D721Med (cell line): ENCODE measurements around the gene COL16A1.

Source experiments
- DNase-seq: peaks from one replicate; pipeline ENCODE4 v3.0.0; 2011; ENCODE audit warnings: low spot score; ENCODE audit not compliant: insufficient read length
- FAIRE-seq: peaks from 2 replicates; lab custom pipeline; 2011; peaks lifted over from hg19 to GRCh38; lab: Jason Lieb, UNC
- TF ChIP-seq, protein P1 (sequence below): IDR thresholded peaks from 2 replicates; pipeline ENCODE4 v1.5.1; 2012; ENCODE audit warnings: mild to moderate bottlenecking, control low read depth; ENCODE audit not compliant: insufficient read depth; ENCODE audit errors: missing control alignments

The COL16A1 gene

DNA sequence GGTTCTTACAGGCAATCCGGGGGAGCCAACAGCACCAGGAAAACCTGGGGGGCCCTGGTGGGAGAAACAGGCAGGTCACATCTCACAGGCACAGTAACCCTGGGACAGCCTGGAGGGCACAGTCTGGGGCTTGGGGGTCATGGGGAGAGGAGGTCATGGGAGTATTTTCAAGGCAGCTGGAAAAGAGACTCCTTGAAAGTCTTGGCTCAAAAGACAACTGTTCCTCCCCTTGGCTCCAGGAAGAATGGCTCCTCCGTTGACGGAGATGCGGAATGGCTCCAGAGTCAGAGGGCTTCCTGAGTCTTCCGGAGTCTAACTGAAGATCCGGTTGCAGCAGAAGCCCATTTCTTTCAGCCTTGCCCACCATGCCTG is 33.2 kb downstream of the COL16A1 start:
- FAIRE-seq: no peak
- TF ChIP-seq, protein P1, sequence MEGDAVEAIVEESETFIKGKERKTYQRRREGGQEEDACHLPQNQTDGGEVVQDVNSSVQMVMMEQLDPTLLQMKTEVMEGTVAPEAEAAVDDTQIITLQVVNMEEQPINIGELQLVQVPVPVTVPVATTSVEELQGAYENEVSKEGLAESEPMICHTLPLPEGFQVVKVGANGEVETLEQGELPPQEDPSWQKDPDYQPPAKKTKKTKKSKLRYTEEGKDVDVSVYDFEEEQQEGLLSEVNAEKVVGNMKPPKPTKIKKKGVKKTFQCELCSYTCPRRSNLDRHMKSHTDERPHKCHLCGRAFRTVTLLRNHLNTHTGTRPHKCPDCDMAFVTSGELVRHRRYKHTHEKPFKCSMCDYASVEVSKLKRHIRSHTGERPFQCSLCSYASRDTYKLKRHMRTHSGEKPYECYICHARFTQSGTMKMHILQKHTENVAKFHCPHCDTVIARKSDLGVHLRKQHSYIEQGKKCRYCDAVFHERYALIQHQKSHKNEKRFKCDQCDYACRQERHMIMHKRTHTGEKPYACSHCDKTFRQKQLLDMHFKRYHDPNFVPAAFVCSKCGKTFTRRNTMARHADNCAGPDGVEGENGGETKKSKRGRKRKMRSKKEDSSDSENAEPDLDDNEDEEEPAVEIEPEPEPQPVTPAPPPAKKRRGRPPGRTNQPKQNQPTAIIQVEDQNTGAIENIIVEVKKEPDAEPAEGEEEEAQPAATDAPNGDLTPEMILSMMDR: no peak
- no peak for DNase-seq

DNA sequence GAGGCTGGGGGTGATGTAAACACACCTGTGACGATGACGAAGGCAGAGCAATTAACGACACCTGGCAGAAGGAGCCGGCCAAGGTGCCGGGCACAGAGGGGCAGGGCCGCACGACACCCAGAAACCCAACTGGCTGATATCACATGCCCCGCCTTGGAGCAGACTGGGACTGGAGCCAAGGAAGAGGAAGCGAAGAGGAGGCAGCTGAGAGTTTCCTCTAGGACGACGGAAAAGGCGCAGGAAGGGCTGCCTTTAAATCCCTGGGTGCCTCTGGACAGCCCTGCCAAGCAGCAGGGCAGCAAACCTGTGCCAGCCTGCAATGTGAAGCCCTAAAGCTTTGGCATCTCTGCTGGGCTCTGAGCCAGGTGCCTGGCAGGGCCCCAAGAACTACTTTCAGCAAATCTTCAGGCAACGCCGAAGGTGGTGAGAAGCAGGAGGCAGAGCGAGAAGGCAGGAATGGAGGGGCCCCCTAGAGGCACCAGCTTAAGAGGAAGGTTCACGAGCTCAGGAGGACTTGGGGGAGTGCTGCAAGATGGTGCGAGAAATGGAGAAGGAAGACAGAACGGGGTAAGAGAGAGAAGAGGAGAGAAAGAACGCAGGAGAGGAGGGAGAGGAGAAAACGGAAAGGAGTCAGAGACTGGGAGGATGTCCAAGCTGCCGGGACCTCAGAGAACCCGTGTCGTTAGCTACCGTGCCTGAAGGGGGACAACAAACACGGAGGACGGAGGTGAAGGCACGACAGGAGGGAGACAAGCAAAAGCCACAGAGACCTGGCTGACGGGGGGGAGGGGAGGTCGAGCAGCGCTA is 33.8 kb downstream of the COL16A1 start:
- no peak for FAIRE-seq
- TF ChIP-seq, protein P1: peak; percentile 46
- no peak for DNase-seq

DNA sequence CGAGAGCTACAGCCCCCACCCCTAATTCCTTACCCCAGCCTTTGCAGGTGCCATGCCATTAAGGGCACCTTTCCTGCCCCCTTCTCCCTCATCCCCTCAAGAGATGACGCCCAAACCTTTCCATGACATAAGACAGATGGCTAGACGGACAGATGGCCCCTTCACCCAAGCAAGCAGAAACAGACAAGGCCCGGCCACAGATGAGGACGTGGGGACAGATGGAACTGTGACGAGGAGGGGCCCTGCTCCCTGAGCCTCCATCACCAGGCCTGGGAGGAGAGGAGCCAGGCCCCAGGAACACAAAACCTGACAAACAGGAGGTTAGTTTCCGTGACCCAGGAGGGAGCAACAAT is 34.4 kb downstream of the COL16A1 start:
- no peak for DNase-seq
- FAIRE-seq: no peak
- TF ChIP-seq, protein P1: no peak

DNA sequence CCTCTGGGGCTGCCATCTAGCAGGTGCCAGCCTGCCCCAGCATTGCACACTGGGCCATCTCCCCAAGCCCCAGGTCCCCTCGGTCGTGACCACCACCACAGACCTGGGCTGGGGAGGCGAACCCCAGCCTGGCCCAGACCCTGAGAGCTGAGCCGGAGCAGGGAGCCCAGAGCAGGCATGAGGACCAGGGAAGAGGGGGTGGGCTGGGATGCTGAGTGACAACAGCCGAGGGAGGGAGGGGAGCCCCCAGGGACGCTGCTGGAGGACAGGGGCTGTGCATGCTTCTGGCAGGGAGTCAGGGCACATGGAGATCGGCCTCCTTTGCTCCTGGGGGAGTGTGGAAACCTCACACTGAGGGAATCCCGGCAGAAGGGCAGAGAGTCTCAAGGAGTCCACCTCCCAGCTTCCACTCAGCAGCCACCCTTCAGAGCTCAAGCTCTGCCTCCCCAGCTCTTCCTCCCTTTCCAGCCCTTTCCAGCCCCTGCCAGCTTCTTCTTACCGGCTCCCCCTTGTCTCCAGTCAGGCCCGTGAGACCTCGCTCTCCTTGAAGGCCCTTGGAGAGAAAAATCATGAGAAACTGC is 35.4 kb downstream of the COL16A1 start:
- no peak for FAIRE-seq
- TF ChIP-seq, protein P1: no peak
- no peak for DNase-seq

DNA sequence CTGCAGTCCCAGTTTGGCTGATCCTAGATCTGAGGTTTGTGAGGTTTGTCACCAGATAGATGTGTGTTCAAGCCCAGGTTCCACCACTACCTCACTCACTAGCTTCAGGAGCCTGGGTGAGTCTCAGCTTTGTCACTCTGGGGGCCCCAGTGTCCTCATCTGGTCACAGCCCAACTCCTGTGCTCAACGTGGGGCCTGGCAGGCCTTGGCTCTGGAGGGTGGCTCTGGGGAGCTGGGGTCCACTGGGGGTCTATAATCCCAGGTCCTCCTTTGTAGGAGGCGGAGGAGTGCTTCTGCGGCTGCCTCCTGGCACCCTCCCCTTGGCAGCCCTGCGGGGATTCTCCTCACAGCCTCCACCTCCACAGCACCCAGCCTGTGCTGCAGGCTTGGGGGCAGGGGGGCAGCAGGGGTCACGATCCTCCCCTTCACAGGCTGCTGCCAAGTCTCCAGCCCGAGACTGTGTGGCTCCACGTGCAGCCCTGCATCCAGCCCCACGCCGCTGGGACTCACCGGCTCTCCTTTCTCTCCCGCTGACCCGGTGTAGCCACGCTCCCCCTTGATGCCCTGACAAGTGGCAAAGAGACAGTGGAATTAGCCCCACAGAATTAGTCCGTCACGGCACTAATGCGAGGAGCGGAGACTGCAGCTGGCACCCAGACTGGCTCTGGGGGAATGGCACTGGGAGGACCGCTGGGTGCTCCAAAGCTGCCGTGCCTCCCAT is 36.6 kb downstream of the COL16A1 start:
- FAIRE-seq (no peak), DNase-seq (no peak)

DNA sequence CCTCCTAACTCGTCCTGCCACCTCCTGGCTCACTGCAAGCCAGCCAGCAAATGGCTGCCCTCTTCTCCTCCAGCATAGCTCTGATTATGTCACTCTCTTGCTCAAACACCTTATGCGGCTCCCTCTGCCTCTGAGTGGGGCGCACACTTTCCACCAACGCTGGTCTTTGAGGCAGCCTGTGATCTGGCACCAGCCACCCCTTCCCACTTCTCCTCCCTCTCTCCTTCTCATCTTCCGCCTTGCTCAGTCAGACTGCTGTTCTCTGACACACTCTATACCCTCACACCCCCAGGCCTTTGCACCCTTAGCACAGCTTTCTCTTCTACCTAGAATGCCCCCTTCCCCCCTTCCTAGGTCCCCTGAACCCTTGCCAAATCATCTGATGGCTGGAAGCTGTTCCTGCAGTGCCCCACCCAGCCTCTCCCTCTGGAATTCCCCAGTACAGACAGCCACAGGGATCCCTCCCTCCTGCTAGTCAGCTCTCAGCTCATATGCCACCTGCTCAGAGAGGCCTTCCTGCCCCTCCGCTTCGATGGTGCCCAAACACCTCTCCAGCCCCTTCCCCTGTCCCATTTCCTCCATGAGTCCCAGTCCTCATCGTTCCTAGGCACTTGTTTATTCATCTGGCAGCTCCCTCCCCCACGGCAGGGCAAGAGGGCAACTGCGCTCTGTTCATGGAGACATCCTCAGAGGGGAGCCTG is 37.4 kb downstream of the COL16A1 start:
- DNase-seq (no peak), FAIRE-seq (no peak)

More for the DNA sequence above, 36.6 kb downstream of the COL16A1 start:
- TF ChIP-seq, protein P1: no peak

More for the DNA sequence above, 37.4 kb downstream of the COL16A1 start:
- TF ChIP-seq, protein P1: no peak
